ENCODE data around the gene DEK.

DNA sequence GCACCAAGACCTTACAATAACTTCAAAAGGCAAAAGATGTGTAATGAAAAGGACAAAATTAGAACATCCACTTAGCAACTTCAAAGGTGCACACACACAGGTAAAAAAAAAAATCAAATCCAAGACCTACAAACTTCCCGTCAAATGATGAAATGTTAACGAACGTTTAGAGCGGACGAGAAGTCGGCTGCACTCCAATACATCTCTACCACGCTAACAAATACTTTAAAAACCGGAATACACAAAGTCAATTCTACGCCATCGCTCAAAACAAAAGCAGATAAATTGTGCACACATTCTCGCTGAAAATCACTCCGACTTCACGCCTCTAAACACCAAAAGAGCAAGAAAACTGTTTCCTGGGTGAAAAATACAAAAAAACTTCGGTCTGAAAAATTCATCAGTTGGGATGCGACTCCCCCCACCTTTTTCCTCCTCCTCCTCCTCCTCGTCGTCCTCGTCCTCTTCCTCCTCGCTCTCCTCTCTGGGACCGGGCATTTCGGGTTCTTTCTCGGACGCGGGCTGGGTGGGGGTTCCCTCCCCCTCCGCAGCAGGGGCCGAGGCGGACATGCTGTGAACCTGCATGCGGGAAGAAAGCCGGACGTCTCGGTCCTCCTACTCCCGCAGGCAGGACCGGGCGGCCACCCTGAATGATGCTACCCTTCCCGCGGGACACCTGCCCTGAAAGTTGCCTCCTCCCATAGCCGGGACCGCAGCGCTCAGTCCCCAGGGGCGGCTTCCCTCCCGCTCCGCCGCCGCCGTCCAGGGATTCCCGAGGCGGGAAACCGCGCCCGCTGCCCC, 712 bp downstream of the DEK start:
- TF ChIP-seq EZH2 (IDR thresholded peaks at IDR 0.05; ENCODE audit: insufficient read depth, poor library complexity, severe bottlenecking) = no peak
- TF ChIP-seq EZH2phosphoT487 (IDR thresholded peaks at IDR 0.05; ENCODE audit: insufficient read depth, low read depth) = no peak
